Stimulated activated CD8-positive, alpha-beta memory T cell treated with anti-CD3 and anti-CD28 coated beads, Interleukin-4, amount 100 ng/mL, for 1 hour (primary cell): Measurements from ENCODE around the gene USP49.
"Not testable (repeated sequence)": the region's sequence is repeated elsewhere in the genome, so short reads cannot be mapped to it uniquely, and the experiment has no call there.

Source experiments
- DNase-seq, 2 donors: peaks; one replicate each; pipeline ENCODE4 v3.0.0-alpha.2; 2020; ENCODE audit warnings: low read depth in 2 of 2, low spot score in 1 of 2

USP49 gene

DNA sequence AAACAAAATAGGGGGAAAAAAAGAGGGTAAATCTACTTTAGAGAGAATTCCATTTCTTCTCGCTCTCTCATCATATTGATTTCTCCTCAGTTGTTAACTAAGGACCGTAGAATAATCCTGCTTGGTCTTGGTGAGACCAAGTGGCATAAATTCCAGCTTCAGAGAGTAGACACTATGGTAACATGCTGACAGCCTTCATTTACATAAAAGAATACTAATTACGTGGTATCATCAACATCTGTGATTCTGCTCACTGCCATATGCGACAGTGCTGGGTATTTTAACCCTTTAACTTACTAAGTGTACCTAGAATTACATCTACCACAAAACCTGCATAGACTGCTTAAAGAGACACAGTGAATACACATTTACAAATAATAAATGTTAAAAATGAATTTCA, 80.5 kb downstream of the USP49 start:
- DNase-seq = no peak

DNA sequence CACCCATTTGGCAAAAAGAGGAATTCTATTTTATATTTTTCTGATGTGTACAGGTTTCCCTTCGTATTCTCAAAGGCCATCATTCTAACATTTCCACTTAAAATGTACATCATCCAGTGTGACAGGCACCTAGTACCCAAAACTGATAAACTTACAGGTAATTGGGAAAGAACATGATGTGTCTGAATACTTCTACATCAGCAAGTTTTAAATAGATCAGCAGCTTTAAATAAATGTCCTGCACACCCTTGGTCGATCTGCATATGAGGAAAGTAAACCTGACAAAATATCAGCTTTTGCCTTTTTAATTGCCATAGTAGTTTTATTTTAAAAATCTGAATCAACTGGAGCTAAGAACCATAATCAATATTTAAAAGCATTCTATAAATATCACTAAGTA, 81.2 kb downstream of the USP49 start:
- DNase-seq = no peak

DNA sequence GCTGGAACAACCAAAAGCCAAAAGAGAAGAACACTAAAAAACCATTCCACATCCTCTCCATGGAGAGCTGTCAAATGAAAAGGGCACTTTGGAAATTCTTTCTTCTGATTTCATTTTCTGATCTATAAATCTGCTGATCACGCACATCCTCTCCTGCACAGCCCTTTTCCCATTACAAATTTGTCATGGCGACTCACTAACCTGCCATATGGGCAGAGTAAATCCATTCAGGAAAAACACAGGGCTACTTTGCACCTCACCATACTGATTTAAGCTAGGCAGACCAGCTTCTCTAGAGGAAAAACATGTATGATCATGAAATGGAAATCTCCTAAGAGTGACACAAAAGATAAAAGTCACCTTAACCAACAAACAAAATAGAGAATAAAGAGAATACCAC, 81.7 kb downstream of the USP49 start:
- no peak for DNase-seq

DNA sequence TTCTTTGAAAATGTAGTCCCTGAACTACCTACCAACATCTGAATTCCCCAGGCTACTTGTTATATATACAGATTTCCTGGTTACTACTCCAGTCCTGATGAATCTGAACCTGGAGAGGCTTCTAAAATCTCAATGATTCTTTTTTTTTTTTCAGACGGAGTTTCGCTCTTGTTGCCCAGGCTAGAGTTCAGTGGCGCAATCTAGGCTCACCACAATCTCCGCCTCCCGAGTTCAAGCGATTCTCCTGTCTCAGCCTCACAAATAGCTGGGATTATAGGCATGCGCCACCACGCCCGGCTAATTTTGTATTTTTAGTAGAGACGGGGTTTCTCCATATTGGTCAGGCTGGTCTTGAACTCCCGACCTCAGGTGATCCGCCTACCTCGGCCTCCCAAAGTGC, 83.2 kb downstream of the USP49 start:
- not testable (repeated sequence) for DNase-seq

DNA sequence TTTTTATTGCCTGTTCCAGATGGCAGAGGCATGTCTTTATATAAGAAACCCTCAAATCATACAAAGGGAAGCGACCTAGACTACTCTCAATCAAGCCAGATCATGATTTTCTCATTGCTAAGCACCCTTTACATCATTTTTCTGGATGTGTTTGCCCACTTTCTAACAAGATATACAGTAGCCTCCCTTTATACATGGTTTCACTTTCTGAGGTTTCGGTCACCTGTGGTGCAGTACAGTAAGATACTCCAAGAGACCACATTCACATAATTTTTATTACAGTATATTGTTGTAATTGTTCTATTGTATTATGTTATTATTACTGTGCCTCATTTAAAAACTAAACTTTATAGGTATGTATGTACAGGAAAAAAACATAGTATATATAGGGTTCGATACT, 84.1 kb downstream of the USP49 start:
- no peak for DNase-seq

DNA sequence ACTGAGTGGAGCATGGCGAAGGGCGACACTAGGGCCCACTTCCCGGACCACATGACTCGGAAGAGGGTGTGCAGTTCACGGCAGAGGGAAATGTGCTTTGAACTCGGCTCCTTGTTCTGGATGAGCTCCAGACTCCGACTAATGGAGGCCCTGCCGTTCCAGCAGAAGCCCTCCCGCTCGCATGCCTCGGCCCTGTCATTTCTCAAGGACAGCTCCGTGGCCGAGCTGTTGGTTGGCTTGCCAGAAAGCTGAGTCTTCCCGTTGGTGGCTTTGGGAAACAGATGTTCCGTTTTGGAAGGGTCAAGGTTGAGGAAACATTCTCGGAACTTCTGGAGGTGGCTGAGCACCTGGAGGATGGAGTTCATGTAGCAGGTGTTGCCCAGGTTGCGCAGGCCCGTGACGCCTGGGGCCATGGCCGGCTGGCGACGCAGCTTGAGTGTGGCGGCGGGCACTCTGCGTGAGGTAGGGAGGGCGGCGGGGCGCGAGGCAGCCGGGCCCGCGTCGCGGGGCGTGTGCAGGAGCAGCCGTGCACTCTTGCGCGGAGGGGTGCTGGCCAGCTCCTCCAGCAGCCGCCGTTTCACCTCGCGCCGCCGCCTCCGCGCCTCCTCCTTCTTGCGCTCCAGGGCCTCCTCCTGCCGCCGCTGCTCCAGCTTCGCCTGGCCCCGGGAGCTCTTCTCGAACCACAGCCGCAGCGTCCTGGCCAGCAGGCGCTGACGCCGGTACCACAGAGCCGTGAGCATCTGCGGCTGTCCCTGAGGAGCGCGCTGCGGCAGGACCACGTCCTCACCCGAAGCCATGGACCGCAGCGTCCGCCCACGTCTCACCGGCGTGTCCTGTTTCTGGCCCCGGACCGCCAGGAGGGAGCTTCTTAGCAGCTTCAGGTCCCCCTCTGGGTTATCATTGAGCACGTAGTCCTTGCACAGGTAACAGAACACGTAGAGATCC, 89.1 kb downstream of the USP49 start:
- no peak for DNase-seq

DNA sequence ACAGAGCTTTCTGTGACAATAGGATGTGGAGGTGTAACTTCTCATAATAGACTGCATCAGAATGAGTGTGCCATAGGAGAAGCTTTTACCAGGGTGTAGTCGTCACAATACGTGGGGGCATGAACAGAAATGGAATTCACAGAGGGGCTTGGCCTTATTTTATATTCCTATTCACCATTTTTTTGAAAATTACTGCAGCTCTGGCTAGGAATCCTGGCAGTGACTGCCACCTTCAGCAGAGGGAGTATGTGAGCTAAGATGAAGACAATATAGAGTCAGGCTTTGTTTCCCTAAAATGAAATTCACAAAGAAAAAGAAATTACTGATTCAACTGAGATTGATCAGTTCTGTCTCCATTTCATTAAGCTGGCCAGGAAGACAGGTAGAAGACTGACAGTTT, 93.8 kb downstream of the USP49 start:
- DNase-seq = no peak

DNA sequence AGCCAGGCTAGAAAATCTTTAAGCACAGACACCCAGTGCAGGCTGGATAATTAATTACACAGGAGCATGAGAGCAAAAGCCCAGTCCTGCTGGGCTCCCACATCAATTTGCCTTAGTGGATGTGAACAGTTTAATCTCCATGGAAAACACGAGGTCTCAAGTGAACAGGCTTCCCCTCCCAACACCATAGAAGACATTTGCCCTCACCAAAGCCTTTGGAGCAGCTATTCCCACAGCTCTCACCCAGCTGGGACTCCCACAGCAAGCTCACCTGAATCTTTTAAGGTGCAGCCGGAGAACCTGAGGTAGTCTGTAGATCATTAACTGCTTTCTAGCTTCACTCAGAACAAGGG, 95.6 kb downstream of the USP49 start:
- DNase-seq = no peak

DNA sequence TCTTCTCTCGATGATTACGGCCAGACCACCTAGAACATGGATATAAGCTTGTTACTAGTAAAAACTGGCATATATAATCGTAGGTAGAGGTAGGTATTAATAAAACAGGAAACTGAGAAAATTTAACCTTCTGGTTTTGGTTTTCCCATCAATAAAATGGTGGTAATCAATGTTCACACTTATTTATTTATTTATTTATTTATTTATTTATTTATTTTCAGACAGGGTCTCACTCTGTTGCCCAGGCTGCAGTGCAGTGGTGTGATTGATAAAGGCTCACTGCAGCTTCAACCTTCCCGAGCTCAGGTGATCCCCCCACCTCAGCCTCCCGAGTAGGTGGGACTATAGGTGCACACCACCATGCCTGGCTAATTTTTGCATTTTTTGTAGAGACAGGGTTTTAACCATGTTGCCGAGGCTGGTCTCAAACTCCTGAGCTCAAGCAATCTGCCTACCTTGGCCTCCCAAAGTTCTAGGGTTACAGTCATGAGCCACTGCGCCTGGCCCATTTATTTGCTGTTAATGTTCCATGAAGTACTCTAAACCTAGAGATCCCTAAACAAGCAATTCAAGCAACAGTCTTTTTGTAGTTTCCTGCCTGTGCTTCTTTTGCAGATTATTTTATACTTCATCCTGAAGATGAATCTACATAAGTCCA, 96.1 kb downstream of the USP49 start:
- no peak for DNase-seq

DNA sequence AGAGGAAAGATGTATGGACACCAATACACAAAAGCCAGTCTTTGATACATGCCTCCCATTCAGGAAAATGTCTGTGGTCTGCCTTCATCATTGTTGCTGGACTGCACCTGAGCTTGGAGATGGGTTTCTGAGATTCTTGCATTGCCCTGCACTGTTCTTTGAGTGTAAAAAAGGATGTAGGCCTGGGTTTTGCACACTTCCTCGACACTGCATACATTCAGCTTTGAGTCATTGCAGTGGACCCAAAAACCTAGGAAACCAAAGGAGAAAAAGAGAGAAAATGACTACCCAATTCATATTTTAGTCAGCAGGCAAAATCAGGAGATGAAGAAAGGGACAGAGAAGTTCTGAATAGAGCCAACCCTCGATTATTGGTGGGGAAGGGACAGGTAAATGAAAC, 98.7 kb downstream of the USP49 start:
- no peak for DNase-seq

DNA sequence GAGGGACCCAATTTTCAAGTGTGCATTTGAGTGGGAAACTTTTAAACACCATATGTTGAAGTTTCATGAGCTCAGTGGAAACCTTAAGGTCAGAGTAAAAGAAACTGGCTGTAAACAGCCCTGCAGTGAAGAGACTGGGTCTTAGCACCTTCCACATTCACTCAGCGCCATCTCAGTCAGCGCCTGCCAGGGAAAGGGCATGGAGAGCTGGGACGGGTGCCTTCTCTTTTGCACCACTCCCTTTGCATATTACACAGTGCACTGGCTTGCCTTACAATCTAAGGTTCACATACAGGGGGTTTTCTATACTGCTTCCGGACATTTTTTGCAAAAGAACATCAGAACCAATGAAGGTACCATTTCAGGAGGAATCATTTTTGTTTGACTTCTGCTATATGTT, 103.2 kb downstream of the USP49 start:
- DNase-seq = no peak

DNA sequence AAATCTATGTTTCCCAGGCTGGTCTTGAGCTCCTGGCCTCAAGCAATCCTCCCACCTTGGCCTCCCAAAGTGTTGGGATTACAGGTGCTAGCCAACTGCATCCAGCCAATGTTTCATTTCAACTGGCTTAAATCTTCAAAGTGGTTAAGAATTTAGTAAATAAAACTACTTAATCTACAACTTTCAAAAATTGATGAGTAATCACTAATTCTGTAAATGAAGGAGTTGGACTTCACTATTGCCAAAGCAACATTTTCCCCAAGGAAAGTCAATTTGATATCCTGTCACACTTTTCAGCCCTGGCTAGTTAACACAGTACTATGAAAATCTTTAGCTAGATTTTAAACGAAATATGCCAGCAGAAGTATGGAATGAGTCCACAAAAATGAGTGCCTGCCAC, 103.9 kb downstream of the USP49 start:
- DNase-seq = no peak

DNA sequence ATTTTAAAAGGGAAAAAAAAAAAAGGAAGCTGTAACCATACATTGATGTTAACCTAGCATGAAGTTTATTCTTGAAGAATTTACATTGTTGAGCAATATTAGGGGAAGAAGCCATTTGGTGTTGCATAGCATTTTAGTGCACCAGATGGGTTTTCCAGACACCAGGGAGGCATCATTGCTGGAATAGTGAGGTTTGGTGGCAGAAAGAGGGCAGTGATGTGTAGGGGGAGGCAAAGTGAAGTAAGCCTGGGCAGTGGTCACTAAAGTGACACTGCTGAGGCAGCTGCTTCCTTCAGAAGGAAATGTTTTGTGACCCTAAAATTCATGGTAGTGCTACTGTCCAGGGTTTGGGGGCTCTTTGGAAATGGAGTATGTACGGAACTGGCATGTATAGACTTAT, 105.1 kb downstream of the USP49 start:
- DNase-seq = no peak

DNA sequence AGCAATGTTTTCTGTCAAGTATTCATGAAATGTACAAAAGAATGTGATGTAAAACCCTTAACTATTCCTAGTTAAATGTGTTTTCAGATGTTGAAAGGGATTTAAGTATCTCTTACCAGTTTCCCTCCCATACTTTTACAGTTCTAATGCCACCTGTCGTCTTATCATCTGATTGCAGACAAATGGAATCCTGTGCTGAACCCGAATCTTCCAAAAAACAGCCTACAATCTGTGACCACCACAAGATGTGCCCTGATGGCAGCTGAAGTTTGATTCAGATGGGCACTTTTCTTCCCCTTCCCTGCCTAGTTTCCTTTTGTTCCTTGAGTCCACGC, 105.8 kb downstream of the USP49 start:
- DNase-seq = no peak

DNA sequence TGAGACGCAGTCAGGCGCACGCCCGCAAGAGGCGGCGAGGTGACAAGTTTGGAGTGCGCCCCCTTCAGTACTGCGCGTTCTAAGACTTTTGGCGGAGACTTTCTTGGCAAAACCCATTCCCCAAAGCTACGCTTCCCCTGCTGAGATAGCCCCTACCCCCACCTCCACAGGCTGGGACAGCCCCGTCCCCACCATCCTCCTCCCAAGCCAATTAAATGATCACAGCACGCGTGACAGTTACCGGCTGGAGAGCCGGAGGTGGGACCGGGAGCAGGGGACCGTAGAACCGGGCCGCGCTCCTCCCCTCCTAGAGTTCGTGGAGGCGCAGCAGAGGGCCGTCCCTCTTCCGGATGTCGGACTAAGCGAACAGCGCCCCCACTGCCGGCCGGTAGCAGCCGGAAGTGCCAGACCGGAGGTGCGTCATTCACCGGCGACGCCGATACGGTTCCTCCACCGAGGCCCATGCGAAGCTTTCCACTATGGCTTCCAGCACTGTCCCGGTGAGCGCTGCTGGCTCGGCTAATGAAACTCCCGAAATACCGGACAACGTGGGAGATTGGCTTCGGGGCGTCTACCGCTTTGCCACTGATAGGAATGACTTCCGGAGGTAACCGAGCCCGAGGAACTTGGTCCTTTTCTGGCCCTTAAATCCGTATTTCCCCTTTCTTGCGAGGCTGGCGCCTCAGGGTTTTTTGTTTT, 107.8 kb downstream of the USP49 start, which contains the start of gene TOMM6:
TSS of gene TOMM6 (plus strand) at position 476 of the 699 bp plus-strand sequence. CDS start at position 480, 4 bp downstream.
- DNase-seq = peak; percentile 86 to 90

DNA sequence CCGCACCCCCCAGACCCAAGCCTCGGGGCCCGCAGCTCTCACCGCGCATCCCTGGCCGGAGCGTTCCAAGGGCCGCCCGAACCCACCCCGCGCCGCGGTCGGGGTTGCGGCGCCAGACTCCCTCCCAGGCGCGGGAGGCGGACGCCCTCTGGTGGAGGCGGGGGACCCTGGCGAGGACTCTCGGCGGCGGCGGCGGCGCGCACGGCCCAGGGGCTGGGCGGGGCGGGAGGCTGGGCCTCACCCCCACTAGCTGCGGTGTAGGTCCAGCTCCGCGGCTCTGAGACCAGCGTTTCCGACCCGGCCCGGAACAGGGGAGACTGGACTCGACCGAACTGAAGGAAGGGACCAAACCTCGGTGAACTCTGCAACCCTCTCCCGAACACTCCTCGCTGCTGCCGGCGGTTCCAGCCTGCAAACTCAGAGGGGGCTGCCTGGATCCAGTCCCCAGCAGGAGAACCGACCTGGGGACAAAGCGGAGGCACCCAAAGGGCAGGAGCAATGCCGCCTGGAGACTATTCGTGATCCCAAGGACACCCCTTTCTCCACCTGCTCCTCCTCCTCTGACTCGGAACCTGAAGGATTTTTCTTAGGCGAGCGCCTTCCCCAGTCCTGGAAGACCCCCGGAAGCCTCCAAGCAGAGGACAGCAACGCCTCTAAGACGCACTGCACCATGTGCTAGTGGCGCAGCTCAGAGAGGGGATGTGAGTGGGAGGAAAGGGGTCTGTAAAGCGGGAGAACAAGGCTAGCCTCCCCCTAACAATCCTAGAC, 108.5 kb downstream of the USP49 start:
- DNase-seq = peak; percentile 68 to 76

DNA sequence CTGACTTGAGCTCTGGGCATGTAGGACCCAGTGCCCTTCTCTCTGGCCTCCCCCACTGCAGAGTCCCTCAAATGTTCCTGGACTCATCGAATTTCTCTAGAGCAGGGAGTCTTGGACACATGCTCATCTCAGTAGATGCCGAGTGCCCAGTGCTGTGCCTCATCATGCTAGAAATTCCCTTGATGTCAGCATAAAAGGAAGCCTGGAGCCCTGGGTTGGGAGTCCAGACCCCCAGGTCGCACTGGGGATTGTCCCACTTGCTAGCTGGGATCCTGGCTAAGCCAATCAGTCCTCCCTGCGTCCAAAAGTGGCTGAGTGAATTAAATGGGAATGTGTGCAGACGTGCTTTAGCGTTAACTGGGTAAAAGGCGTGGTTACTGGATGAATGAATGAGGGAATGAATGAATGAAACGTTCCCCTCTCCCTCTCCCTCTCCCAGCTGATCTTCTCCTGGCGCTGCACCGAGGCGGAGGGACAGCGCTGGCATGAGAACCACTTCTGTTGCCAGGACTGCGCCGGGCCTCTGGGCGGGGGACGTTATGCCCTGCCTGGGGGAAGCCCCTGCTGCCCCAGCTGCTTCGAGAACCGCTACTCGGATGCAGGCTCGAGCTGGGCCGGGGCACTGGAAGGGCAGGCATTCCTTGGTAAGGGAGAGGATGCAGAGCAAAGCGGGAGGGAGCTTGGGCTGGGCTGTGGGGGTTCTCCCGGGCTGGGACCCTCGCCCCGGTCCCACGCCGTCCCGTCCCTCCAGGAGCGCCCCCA, 109.3 kb downstream of the USP49 start:
- no peak for DNase-seq

DNA sequence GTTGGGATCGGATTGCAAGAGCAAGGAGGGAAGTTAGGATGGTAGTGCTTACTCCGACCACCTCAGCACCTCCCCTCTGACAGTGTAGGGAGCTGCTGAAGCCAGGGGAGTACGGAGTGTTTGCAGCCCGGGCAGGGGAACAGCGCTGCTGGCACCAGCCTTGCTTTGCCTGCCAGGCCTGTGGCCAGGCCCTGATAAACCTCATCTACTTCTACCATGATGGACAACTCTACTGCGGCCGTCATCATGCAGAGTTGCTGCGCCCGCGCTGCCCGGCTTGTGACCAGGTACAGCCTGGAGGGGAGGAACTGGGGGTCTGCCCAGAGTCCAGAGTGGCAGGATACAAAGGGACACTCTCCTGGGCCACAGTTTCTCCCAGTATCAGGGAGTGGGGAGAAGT, 109.9 kb downstream of the USP49 start:
- no peak for DNase-seq

DNA sequence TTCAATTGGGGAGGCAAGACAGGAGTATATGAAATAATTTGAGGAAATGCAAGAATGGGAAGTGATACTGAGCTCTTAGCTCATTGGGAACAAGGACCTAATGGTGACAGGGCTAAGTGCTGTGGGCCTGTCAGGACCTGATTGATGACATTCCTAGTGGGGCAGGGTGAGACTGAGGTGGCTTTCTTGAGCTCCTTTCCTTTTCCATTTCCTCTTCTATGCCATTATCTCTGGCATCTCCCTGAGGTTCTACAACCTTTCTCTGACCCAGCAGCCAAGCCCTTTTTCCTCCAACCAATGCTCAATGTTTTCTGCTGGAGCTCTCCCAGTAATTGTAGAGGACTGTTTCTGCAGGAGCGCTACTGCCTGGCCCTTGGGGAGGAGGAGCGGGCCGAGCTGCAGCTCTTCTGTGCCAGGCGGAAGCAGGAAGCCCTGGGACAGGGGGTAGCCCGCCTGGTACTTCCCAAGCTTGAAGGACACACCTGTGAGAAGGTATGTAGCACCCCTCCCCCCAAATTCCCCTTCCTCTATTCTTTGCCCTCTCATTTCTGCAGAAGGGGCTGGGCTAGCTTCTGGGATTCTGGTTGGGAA, 110.5 kb downstream of the USP49 start:
- DNase-seq = no peak

DNA sequence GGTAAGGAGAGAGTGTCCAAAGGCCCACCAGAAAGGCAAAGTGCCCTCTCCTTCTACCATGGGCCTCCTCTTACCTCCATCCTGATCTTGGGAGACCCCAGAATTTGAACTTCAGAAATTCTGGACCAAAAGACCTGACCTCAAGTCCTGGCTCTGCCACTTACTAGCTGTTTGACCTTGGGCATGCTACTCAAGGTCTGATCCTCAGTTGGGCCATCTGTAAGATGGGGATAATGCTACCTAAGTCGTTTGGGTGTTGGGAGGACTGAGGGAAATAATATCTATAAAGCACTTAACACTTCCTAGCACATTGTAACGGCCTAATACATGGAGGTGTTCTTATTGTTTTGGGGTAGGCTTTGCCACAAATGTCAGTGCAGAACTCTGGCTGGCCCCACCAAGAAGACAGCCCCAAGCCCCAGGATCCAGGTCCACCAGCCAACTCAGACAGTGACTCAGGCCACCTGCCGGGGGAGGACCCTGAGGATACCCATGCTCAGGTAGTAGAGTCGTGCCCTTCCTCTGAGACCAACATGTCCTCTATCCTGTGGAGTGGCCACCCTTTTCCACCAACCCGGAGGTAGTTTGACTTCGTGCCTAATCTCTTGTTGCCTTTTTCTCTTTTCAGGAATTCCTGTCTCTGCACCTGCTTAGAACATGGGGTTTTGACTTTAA, 111.9 kb downstream of the USP49 start:
- DNase-seq = no peak
